ENCODE measurements around the gene NRP2. TPM values are rescaled to one million over a fixed set of nuclear protein-coding genes. Genes with fewer than 3 reads are reported as not detected.

NRP2 gene
- total and polyA plus RNA-seq, 4 donors, result 3.8 to 17.7 (median 12.2) TPM

DNA sequence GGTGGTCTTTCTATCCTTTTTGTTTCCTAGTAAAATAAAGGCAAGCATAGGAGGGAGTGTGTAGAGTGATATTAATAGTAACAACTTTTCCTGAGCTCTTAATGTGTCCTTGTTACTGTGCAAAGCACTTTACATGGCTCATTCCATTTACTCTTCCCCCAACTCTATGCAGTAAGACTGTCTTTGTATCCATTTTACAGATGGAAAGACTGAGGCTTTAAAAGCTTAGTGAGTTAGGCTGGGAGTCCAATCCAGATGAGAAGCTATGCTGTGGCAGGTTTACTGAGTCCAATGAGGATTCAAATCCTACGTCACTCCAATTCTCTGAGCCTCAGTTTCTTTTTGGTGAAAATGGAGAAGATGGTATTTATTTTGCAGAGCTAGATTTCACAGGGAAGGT is 77.4 kb downstream of the NRP2 start:
- no peaks in the 10 kb centered on the region for H3K4me1 ChIP-seq (ENCODE audit: control insufficient read depth in 4 of 4, insufficient read depth in 4 of 4, low read length in 3 of 4)
- DNase-seq (ENCODE audit: low spot score), result no peak
- WGBS, result 98% methylated on average over 1 of the region's 1 CpG
- peaks cover 0 to 5% (median 2%) of the 10 kb centered on the region in 4 donors for H3K27me3 ChIP-seq (ENCODE audit: control insufficient read depth in 4 of 4, insufficient read depth in 4 of 4, low read length in 3 of 4)
- H3K9ac ChIP-seq (ENCODE audit: low read depth in 1 of 2, low read length in 2 of 2), result no peak overlapping the region
- no peak overlapping the region for H3K4me3 ChIP-seq (ENCODE audit: low read depth in 1 of 3, low read length in 3 of 3)
- TF ChIP-seq EGR1 (IDR thresholded peaks at IDR 0.05; ENCODE audit: low read depth in 2 of 2), result no peak
- TF ChIP-seq HNF4A (conservative IDR thresholded peaks at IDR 0.05), result no peak
- TF ChIP-seq YY1 (IDR thresholded peaks at IDR 0.05), result no peak
- TF ChIP-seq REST (IDR thresholded peaks at IDR 0.05), result no peak
- no peak for TF ChIP-seq ATF3 (IDR thresholded peaks at IDR 0.05)
- no peak for TF ChIP-seq FOXA2 (IDR thresholded peaks at IDR 0.05)
- no peak for TF ChIP-seq CTCF (IDR thresholded peaks at IDR 0.05; ENCODE audit: low read depth, low read length, missing input control)
- TF ChIP-seq HNF4G (IDR thresholded peaks at IDR 0.05), result no peak
- TF ChIP-seq RAD21 (IDR thresholded peaks at IDR 0.05), result no peak
- TF ChIP-seq JUND (IDR thresholded peaks at IDR 0.05), result no peak
- no peak for TF ChIP-seq ZBTB33 (IDR thresholded peaks at IDR 0.05)
- no peak for TF ChIP-seq NR2F2 (IDR thresholded peaks at IDR 0.05)
- TF ChIP-seq MAX (IDR thresholded peaks at IDR 0.05), result no peak
- no peak for TF ChIP-seq FOXA1 (IDR thresholded peaks at IDR 0.05)
- no peak for TF ChIP-seq RXRA (IDR thresholded peaks at IDR 0.05)
- no peak for TF ChIP-seq SP1 (IDR thresholded peaks at IDR 0.05)
- TF ChIP-seq TAF1 (conservative IDR thresholded peaks at IDR 0.05), result no peak
- H3K36me3 ChIP-seq (ENCODE audit: control insufficient read depth in 4 of 4, insufficient read depth in 3 of 4, low read depth in 1 of 4, low read length in 3 of 4), result no peaks in the 10 kb centered on the region
- no peaks in the 10 kb centered on the region for H3K9me3 ChIP-seq (ENCODE audit: control insufficient read depth in 4 of 4, low read length in 3 of 4)
- no peak overlapping the region for H3K27ac ChIP-seq (ENCODE audit: low read depth in 1 of 2, low read length in 2 of 2)

DNA sequence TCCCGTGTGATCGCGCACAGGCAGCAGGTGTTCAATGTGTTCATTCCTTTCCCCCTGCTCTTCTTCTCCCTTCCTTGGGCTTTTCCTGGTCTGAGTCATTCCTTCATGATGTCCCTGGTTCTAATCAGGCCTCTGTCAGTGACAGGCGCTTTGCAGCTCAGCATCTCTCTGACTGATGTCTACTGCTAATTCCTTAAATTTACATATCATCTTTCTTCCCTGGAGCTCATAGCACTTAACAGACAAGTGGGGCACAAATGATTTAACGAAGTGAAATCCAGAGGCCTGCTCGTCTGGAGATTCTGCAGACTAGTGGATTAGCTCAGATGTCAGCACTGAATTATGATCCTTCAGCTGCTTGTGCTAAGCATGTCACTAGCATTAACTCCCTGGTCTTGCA is 77.9 kb downstream of the NRP2 start:
- 95% methylated on average over 6 of the region's 6 CpGs for WGBS

More for the DNA sequence above, 77.9 kb downstream of the NRP2 start:
- TF ChIP-seq JUND (IDR thresholded peaks at IDR 0.05), result no peak
- no peak for TF ChIP-seq YY1 (IDR thresholded peaks at IDR 0.05)
- TF ChIP-seq HNF4A (conservative IDR thresholded peaks at IDR 0.05), result no peak
- TF ChIP-seq EGR1 (IDR thresholded peaks at IDR 0.05; ENCODE audit: low read depth in 2 of 2), result no peak
- TF ChIP-seq FOXA2 (IDR thresholded peaks at IDR 0.05), result no peak
- no peak for TF ChIP-seq ATF3 (IDR thresholded peaks at IDR 0.05)
- no peak for TF ChIP-seq HNF4G (IDR thresholded peaks at IDR 0.05)
- no peak for DNase-seq (ENCODE audit: low spot score)
- no peak overlapping the region for H3K27ac ChIP-seq (ENCODE audit: low read depth in 1 of 2, low read length in 2 of 2)
- H3K27me3 ChIP-seq (ENCODE audit: control insufficient read depth in 4 of 4, insufficient read depth in 4 of 4, low read length in 3 of 4), result peaks cover 0 to 6% (median 2%) of the 10 kb centered on the region in 4 donors
- H3K4me1 ChIP-seq (ENCODE audit: control insufficient read depth in 4 of 4, insufficient read depth in 4 of 4, low read length in 3 of 4), result no peaks in the 10 kb centered on the region
- no peaks in the 10 kb centered on the region for H3K9me3 ChIP-seq (ENCODE audit: control insufficient read depth in 4 of 4, low read length in 3 of 4)
- no peaks in the 10 kb centered on the region for H3K36me3 ChIP-seq (ENCODE audit: control insufficient read depth in 4 of 4, insufficient read depth in 3 of 4, low read depth in 1 of 4, low read length in 3 of 4)
- H3K4me3 ChIP-seq (ENCODE audit: low read depth in 1 of 3, low read length in 3 of 3), result no peak overlapping the region
- no peak overlapping the region for H3K9ac ChIP-seq (ENCODE audit: low read depth in 1 of 2, low read length in 2 of 2)
